Astrocyte (in vitro differentiated cells and primary cell): ENCODE measurements around the gene PAX6.

ENCODE experiments used
- EZH2 ChIP-seq: IDR thresholded peaks from 2 replicates; pipeline ENCODE4 v1.6.1; 2012; ENCODE audit warnings: mild to moderate bottlenecking, low read length, inconsistent platforms; ENCODE audit not compliant: insufficient read depth
- TF ChIP-seq, protein P1 (sequence below): IDR thresholded peaks from 2 replicates; pipeline ENCODE4 v1.5.1; 2011; ENCODE audit warnings: low read depth, mild to moderate bottlenecking, inconsistent platforms, low read length, moderate library complexity; ENCODE audit not compliant: insufficient read depth

DNA sequence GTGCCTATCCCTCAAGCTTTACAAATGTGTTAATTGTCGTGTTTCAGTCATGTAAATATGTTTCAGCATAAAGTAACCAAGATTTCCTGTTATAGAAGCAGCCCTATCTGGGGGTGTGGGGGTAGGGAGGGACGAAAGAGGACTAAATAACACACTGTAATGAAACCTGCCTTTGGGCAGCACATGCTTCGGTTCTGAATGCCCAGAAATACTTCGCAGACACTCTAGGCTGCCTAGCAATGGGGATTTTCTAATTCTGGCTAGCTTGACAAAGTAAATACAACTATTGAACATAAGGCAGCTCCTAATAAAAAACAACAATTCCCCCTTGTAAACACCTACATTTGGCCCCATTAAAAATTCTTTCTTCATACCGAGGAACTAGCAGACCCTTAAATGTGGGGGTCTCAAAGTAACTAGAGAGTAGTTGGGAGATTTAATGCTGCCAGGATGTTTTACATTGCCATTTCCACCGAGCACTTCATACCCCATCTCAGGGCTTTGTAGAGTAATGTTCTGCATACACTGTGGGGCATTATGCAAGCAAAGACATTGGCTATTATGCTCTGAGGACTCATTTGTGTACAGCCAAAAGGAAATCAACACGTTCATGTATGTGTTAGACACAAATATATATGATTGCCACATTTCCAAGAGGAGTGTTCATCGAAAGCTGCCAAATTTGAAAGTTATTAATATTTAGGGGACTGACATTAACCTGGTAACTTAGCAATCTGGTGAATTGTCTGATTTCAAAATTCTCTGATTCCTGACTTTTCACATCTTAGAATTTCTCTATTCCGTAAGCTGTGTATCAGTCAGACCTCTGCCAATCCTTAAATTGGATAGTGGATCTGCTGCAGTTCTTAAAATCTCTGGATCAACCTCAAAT lies 42.1 kb downstream of the PAX6 start:
- TF ChIP-seq, protein P1, sequence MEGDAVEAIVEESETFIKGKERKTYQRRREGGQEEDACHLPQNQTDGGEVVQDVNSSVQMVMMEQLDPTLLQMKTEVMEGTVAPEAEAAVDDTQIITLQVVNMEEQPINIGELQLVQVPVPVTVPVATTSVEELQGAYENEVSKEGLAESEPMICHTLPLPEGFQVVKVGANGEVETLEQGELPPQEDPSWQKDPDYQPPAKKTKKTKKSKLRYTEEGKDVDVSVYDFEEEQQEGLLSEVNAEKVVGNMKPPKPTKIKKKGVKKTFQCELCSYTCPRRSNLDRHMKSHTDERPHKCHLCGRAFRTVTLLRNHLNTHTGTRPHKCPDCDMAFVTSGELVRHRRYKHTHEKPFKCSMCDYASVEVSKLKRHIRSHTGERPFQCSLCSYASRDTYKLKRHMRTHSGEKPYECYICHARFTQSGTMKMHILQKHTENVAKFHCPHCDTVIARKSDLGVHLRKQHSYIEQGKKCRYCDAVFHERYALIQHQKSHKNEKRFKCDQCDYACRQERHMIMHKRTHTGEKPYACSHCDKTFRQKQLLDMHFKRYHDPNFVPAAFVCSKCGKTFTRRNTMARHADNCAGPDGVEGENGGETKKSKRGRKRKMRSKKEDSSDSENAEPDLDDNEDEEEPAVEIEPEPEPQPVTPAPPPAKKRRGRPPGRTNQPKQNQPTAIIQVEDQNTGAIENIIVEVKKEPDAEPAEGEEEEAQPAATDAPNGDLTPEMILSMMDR: no peak
- TF ChIP-seq EZH2: no peak
